DMS114 treated with DMSO at 0.1 percent for 48 hours (cell line): ENCODE measurements around the gene MSH6.

ENCODE experiments used
- DNase-seq: peaks from one replicate; lab custom pipeline; 2025; ENCODE audit not compliant: unreplicated experiment; lab: John Stamatoyannopoulos, UW

Gene MSH6, protein sequence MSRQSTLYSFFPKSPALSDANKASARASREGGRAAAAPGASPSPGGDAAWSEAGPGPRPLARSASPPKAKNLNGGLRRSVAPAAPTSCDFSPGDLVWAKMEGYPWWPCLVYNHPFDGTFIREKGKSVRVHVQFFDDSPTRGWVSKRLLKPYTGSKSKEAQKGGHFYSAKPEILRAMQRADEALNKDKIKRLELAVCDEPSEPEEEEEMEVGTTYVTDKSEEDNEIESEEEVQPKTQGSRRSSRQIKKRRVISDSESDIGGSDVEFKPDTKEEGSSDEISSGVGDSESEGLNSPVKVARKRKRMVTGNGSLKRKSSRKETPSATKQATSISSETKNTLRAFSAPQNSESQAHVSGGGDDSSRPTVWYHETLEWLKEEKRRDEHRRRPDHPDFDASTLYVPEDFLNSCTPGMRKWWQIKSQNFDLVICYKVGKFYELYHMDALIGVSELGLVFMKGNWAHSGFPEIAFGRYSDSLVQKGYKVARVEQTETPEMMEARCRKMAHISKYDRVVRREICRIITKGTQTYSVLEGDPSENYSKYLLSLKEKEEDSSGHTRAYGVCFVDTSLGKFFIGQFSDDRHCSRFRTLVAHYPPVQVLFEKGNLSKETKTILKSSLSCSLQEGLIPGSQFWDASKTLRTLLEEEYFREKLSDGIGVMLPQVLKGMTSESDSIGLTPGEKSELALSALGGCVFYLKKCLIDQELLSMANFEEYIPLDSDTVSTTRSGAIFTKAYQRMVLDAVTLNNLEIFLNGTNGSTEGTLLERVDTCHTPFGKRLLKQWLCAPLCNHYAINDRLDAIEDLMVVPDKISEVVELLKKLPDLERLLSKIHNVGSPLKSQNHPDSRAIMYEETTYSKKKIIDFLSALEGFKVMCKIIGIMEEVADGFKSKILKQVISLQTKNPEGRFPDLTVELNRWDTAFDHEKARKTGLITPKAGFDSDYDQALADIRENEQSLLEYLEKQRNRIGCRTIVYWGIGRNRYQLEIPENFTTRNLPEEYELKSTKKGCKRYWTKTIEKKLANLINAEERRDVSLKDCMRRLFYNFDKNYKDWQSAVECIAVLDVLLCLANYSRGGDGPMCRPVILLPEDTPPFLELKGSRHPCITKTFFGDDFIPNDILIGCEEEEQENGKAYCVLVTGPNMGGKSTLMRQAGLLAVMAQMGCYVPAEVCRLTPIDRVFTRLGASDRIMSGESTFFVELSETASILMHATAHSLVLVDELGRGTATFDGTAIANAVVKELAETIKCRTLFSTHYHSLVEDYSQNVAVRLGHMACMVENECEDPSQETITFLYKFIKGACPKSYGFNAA (N-terminal part only)

GRCh38 chr2:47782671-47783485 lies at the start of gene MSH6:
TSS of gene MSH6 (plus strand) at chr2:47783145. CDS start at chr2:47783234, 89 bp downstream.
- DNase-seq, result peak; percentile 62

- no peak for DNase-seq
Observed at GRCh38 chr2:47735136-47735869, 47.6 kb upstream of the MSH6 start.

DNA sequence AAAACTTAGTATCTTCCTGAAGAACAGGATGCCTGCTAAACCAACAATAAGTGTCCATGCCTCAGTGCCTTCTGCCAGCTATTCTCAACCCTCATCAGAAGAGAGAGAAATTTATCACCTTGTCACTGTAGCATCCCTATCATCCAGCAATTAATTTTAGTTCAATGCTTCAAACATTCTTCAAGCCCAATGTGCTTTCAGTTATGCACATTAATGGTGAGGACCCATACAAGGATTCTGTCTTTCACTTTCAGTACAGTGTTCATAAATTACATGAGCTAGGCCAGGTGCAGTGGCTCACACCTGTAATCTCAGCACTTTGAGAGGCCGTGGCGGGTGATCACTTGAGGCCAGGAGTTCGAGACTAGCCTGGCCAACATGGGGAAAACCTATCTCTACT lies 47.0 kb upstream of the MSH6 start:
- DNase-seq, result no peak

GRCh38 chr2:47737191-47737975 lies 45.6 kb upstream of the MSH6 start:
- DNase-seq, result no peak

DNA sequence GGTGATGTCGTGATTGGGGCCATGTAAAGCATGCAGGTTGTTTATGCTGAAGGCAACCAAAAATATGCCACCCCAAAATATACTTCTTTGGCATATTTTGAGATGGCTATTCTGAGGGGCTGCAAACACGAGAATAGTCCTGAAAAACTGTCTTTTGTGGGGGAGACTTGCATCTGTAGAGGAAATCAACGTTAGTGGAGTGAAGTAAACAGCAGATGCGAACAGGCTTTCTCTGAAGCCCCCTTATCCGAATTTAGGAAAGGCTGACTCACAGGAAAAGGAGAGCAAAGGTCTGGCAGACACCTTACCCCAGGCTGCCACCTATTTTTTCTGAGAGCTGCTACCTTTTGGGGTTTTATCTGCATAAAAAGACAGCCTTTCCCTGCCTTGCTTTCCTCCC lies 44.6 kb upstream of the MSH6 start:
- DNase-seq, result no peak

DNA sequence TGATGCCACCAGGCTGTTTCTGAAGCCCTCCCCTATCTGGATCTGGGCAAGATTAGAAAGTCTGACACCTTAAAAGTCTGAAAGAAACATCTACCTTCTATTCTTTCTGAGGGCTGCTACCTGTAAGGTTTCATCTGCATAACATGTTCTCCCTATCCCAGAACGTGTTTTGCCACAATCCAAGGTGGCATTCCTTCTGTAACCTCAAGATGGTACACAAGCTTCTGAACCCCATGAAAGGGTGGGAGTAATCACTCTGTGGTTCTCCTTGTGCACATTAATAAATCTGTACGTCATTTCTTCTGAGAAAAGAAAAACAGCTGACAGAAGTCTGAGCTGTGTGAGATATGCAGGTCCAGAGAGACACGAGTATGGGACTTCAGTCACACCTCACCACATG lies 41.8 kb upstream of the MSH6 start:
- DNase-seq, result no peak

GRCh38 chr2:47741637-47742036 lies 41.3 kb upstream of the MSH6 start:
- no peak for DNase-seq

DNA sequence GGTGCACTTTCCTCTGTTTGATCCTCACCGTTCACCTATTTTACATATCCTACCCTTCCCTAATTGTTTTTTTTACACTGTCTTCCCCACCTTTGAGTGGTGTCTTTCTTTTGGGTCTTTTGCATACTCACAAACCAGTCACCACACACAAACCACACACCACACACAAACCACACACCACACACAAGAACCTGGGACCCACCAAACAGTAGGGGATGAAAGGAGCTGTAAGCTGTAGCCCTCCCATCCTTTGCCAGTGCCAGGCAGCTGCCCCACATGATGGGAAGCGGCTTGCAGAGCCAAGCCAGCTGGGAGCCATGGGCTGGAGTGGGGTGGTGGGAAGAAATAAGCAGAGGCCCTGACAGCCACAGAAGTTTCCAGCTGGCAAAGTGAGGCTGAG lies 38.9 kb upstream of the MSH6 start:
- no peak for DNase-seq

- no peak for DNase-seq
Observed at GRCh38 chr2:47747878-47748277, 35.1 kb upstream of the MSH6 start.

DNA sequence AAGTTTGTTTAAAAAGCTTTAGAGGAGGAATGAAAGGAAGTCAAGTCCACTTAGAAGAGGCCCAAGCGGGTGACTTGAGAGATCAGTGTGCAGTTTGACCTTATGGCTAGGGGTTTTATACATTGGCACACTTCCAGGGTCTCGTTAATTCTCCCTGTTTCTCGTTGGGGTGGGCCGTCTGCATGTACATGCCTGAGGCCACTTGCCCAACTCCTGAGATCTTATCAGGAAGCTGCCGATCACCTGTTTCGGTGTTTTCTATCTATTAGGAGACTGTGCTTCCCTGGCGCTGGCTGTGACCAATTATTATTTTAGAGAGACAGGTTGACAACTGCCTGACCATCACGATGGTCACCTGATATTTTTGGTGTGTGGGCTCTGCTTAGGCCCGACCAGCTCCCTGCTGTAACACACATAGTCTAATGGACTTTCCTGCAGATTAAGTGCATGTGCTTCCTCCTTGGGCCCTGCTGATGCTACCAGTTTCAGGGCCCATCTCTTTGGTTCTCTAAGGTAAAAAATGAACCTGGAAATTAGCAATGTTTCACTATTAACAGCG lies 31.0 kb upstream of the MSH6 start:
- DNase-seq, result no peak

GRCh38 chr2:47767497-47767844 lies 15.5 kb upstream of the MSH6 start:
- DNase-seq, result no peak

DNA sequence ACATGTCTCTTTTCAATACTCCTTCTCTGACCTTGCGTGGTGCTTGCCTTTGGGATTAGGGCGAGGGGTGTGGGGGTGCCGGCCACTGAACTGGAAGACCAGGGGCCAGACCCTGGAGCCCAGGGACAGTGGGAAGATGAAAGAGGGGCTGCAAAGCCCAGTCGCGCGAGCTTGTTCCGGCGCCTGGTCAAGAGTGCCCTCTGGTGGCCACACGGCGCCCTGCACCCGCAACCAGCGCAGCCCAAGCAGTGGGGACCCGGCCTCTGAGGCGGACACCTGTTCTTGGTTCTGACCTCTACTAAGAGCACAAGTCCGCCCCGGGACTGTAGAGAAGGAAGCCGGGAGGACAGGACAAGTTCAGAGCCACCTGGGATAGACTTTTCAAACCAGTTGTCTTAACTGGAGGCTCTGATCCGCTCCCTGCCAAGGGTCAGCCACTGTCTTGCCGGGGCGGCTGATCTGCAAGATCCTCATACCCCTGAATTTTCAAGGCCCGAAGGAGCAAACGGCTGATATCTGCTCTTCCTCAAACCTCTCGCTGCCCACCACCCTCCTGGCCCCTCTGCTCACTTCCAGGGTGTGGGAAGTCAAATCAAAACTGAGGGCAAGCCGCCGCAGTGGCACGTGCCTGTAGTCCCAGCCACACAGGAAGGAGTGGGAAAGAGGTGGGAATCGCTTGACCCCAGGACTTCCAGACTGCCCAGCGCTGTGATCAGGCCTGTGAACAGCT lies 14.9 kb upstream of the MSH6 start:
- peak; percentile 22 for DNase-seq

GRCh38 chr2:47769318-47769717 lies 13.6 kb upstream of the MSH6 start:
- DNase-seq, result no peak

DNA sequence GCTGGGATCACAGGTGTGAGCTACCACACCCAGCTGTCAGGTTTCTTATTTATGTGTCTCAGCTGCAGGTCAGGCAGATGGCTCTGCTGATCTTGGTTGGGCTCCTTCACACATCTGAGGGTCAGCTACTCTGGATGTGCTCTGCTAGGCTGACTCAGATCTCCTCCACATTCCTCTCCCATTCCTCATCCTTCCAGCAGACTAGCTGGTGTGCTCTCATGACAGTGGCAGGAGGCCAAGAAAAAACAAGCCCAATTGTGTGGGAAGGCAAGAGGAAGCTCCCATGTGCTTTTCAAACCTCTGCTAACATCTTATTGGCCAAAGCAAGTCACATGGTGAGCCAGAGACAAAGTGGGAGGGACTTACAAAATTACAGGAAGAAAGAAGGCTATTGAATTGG lies 11.7 kb upstream of the MSH6 start:
- no peak for DNase-seq

DNA sequence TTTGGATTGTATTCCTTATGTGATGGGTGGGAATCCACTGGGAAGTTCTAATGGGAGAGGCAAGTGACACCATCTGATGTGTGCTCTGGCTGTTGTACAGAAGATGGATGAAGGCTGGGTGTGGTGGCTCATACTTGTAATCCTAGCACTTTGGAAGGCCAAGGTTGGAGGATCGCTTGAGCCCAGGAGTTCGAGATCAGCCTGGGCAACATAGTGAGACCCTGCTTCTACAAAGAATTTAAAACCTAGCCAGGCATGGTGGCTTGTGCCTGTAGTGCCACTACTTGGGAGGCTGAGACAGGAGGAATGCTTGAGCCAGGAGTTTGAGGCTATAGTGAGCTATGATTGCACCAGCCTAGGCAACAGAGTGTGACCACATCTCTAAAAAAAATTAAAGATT lies 10.6 kb upstream of the MSH6 start:
- DNase-seq, result no peak

DNA sequence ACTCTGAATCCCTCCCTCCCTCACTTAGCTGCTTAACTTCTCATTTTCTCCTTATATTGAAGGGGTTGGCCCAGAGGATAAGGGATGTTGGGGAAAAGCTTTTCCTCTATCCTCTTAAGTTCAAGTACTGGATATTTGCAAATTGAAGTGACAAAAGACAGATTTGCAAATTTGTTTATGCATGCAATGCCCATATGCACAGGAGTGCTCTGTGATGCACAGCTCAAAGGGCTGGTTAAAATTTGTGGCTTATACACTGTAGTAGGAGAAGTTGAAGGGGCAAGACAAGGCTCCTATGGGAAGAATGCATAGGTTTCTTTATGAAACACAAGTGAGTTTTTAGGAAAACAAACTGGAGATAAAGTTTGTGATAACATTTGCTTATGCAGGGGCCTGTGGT lies 8.4 kb upstream of the MSH6 start:
- no peak for DNase-seq

GRCh38 chr2:47777277-47777937 lies 5.5 kb upstream of the MSH6 start:
- no peak for DNase-seq
